Activated CD4-positive, alpha-beta T cell treated with anti-CD3 and anti-CD28 coated beads, Interleukin-2, amount 10 ng/mL, durations not matched to agents 24 days and 14 days (primary cell): ENCODE data around the gene ASIC4. TPM values are rescaled to one million over a fixed set of nuclear protein-coding genes. Genes with fewer than 3 reads are reported as not detected.
A peak's percentile ranks its signal among the peaks of the same experiment; 100 is the strongest.

ENCODE experiments used
- DNase-seq: peaks from one replicate; pipeline ENCODE4 v3.0.0; 2022
- H3K27ac Mint-ChIP-seq: one replicate; pipeline ENCODE4 v1.8.0; 2022; ENCODE audit warnings: mild to moderate bottlenecking, mixed read lengths
- H3K27me3 Mint-ChIP-seq: one replicate; pipeline ENCODE4 v1.8.0; 2022; ENCODE audit warnings: mixed read lengths
- H3K36me3 Mint-ChIP-seq: one replicate; pipeline ENCODE4 v1.8.0; 2022; ENCODE audit warnings: low read depth, mild to moderate bottlenecking, mixed read lengths
- H3K4me1 Mint-ChIP-seq: one replicate; pipeline ENCODE4 v1.8.0; 2021; ENCODE audit warnings: mixed read lengths
- H3K4me3 Mint-ChIP-seq: one replicate; pipeline ENCODE4 v1.8.0; 2022; ENCODE audit warnings: mild to moderate bottlenecking, moderate library complexity, mixed read lengths
- H3K9me3 Mint-ChIP-seq: one replicate; pipeline ENCODE4 v1.8.0; 2021; ENCODE audit warnings: mixed read lengths
- intact Hi-C: fragments of 100-400 bp; cut with micrococcal nuclease; formaldehyde crosslinking; loops from one replicate; pipeline ENCODE4 v1.15.1; 2023
- total RNA-seq: library from RNA; stranded (reverse); gene quantifications from 2 replicates; pipeline ENCODE4 v1.2.3, GENCODE V29; 2022

The ASIC4 gene
- total RNA-seq, 1 donor from 2014 or later, result not detected

GRCh38 chr2:219475697-219476651 lies 38.3 kb upstream of the ASIC4 start:
- Mint-ChIP-seq H3K27me3 (no peaks in the 10 kb centered on the region), H3K27ac (no peak overlapping the region), H3K4me3 (no peak overlapping the region), H3K4me1 (no peaks in the 10 kb centered on the region), H3K36me3 (no peaks in the 10 kb centered on the region), H3K9me3 (no peaks in the 10 kb centered on the region)
- intact Hi-C loops, result loop anchor here (1.0 to 5.0 kb wide), 2 partner anchors 54 to 74 kb away; no protein-coding TSS in a partner anchor
- DNase-seq, result peak; percentile 88

- no peak overlapping the region for H3K4me3 Mint-ChIP-seq
- DNase-seq, result no peak
- H3K27ac Mint-ChIP-seq, result no peak overlapping the region
- no peaks in the 10 kb centered on the region for H3K4me1 Mint-ChIP-seq
- no peaks in the 10 kb centered on the region for H3K9me3 Mint-ChIP-seq
- intact Hi-C loops, result loop anchor here (1.0 to 5.0 kb wide), 2 partner anchors 54 to 74 kb away; no protein-coding TSS in a partner anchor
- H3K36me3 Mint-ChIP-seq, result no peaks in the 10 kb centered on the region
- H3K27me3 Mint-ChIP-seq, result peaks cover 3% of the 10 kb centered on the region
Measured at GRCh38 chr2:219476652-219477151, 37.6 kb upstream of the ASIC4 start.

GRCh38 chr2:219477179-219477578 lies 37.1 kb upstream of the ASIC4 start:
- intact Hi-C loops, result loop anchor here (5.0 kb wide), 1 partner anchor 75 kb away; no protein-coding TSS in a partner anchor
- no peak overlapping the region for H3K27ac Mint-ChIP-seq
- H3K4me1 Mint-ChIP-seq, result no peaks in the 10 kb centered on the region
- DNase-seq, result no peak
- H3K36me3 Mint-ChIP-seq, result no peaks in the 10 kb centered on the region
- H3K9me3 Mint-ChIP-seq, result no peaks in the 10 kb centered on the region
- no peak overlapping the region for H3K4me3 Mint-ChIP-seq
- peaks cover 6% of the 10 kb centered on the region for H3K27me3 Mint-ChIP-seq

GRCh38 chr2:219477815-219478214 lies 36.5 kb upstream of the ASIC4 start:
- DNase-seq, result no peak
- H3K27me3 Mint-ChIP-seq, result peaks cover 10% of the 10 kb centered on the region
- no peaks in the 10 kb centered on the region for H3K4me1 Mint-ChIP-seq
- no peaks in the 10 kb centered on the region for H3K36me3 Mint-ChIP-seq
- intact Hi-C loops, result loop anchor here (5.0 kb wide), 1 partner anchor 76 kb away; no protein-coding TSS in a partner anchor
- no peak overlapping the region for H3K27ac Mint-ChIP-seq
- H3K4me3 Mint-ChIP-seq, result no peak overlapping the region
- no peaks in the 10 kb centered on the region for H3K9me3 Mint-ChIP-seq

- Mint-ChIP-seq H3K4me1 (no peaks in the 10 kb centered on the region), H3K27ac (no peak overlapping the region), H3K9me3 (no peaks in the 10 kb centered on the region), H3K27me3 (peaks cover 14% of the 10 kb centered on the region), H3K4me3 (no peak overlapping the region), H3K36me3 (no peaks in the 10 kb centered on the region)
- intact Hi-C loops, result loop anchor here (5.0 kb wide), 1 partner anchor 77 kb away; no protein-coding TSS in a partner anchor
- DNase-seq, result no peak
Measured at GRCh38 chr2:219478916-219479315, 35.4 kb upstream of the ASIC4 start.

- H3K27ac Mint-ChIP-seq, result no peak overlapping the region
- no peak overlapping the region for H3K4me3 Mint-ChIP-seq
- H3K4me1 Mint-ChIP-seq, result no peaks in the 10 kb centered on the region
- H3K27me3 Mint-ChIP-seq, result peaks cover 20% of the 10 kb centered on the region
- H3K9me3 Mint-ChIP-seq, result no peaks in the 10 kb centered on the region
- no peak for DNase-seq
- no peaks in the 10 kb centered on the region for H3K36me3 Mint-ChIP-seq
- intact Hi-C loops, result no loop called here
Measured at GRCh38 chr2:219480004-219480403, 34.3 kb upstream of the ASIC4 start.

- H3K27ac Mint-ChIP-seq, result no peak overlapping the region
- intact Hi-C loops, result no loop called here
Measured at GRCh38 chr2:219482674-219483405, 31.4 kb upstream of the ASIC4 start.

GRCh38 chr2:219483451-219484342 lies 30.6 kb upstream of the ASIC4 start:
- H3K4me1 Mint-ChIP-seq, result no peaks in the 10 kb centered on the region
- no peak overlapping the region for H3K4me3 Mint-ChIP-seq
- intact Hi-C loops, result no loop called here
- H3K27ac Mint-ChIP-seq, result no peak overlapping the region
- DNase-seq, result no peak
- H3K27me3 Mint-ChIP-seq, result peaks cover 46% of the 10 kb centered on the region
- no peaks in the 10 kb centered on the region for H3K9me3 Mint-ChIP-seq
- H3K36me3 Mint-ChIP-seq, result no peaks in the 10 kb centered on the region

More at GRCh38 chr2:219482674-219483405, 31.4 kb upstream of the ASIC4 start:
- Mint-ChIP-seq H3K9me3 (no peaks in the 10 kb centered on the region), H3K4me3 (no peak overlapping the region), H3K4me1 (no peaks in the 10 kb centered on the region), H3K27me3 (peaks cover 46% of the 10 kb centered on the region), H3K36me3 (no peaks in the 10 kb centered on the region)
- no peak for DNase-seq

GRCh38 chr2:219484343-219485200 lies 29.7 kb upstream of the ASIC4 start:
- H3K27me3 Mint-ChIP-seq, result peaks cover 46% of the 10 kb centered on the region
- H3K4me1 Mint-ChIP-seq, result no peaks in the 10 kb centered on the region
- no peak overlapping the region for H3K4me3 Mint-ChIP-seq
- no peaks in the 10 kb centered on the region for H3K36me3 Mint-ChIP-seq
- intact Hi-C loops, result no loop called here
- DNase-seq, result no peak
- no peak overlapping the region for H3K27ac Mint-ChIP-seq
- H3K9me3 Mint-ChIP-seq, result no peaks in the 10 kb centered on the region

- Mint-ChIP-seq H3K27ac (no peak overlapping the region), H3K36me3 (no peaks in the 10 kb centered on the region), H3K4me3 (no peak overlapping the region), H3K4me1 (no peaks in the 10 kb centered on the region), H3K9me3 (no peaks in the 10 kb centered on the region), H3K27me3 (peaks cover 46% of the 10 kb centered on the region)
- intact Hi-C loops, result no loop called here
- DNase-seq, result no peak
Measured at GRCh38 chr2:219485201-219485580, 29.1 kb upstream of the ASIC4 start.

- Mint-ChIP-seq H3K9me3 (no peaks in the 10 kb centered on the region), H3K27me3 (peaks cover 45% of the 10 kb centered on the region), H3K36me3 (no peaks in the 10 kb centered on the region), H3K4me1 (no peaks in the 10 kb centered on the region), H3K4me3 (no peak overlapping the region), H3K27ac (no peak overlapping the region)
- intact Hi-C loops, result no loop called here
- DNase-seq, result no peak
Measured at GRCh38 chr2:219486380-219486959, 27.8 kb upstream of the ASIC4 start.

GRCh38 chr2:219488149-219488843 lies 26.0 kb upstream of the ASIC4 start:
- H3K27me3 Mint-ChIP-seq, result peaks cover 38% of the 10 kb centered on the region
- H3K4me1 Mint-ChIP-seq, result no peaks in the 10 kb centered on the region
- DNase-seq, result no peak
- H3K4me3 Mint-ChIP-seq, result no peak overlapping the region
- H3K36me3 Mint-ChIP-seq, result no peaks in the 10 kb centered on the region
- H3K27ac Mint-ChIP-seq, result no peak overlapping the region
- no peaks in the 10 kb centered on the region for H3K9me3 Mint-ChIP-seq
- intact Hi-C loops, result no loop called here
